H9 (cell line): ENCODE measurements around the gene SLC44A1. TPM values are rescaled to one million over a fixed set of nuclear protein-coding genes. Genes with fewer than 3 reads are reported as not detected.

Experiments used
- DNase-seq: peaks from one replicate; pipeline ENCODE4 v3.0.0-alpha.2; 2017
- H2AFZ ChIP-seq: one replicate; pipeline ENCODE4 v1.6.1; 2013; ENCODE audit warnings: mild to moderate bottlenecking, low read length, control low read depth, moderate library complexity
- H2AK5ac ChIP-seq: 2 replicates; pipeline ENCODE4 v1.6.1; 2013; ENCODE audit warnings: low read length, control low read depth, mixed read lengths; ENCODE audit not compliant: insufficient read length
- H2BK120ac ChIP-seq: one replicate; pipeline ENCODE4 v1.6.1; 2013; ENCODE audit warnings: low read depth, mild to moderate bottlenecking, low read length, control low read depth, inconsistent platforms; ENCODE audit not compliant: poor library complexity, severe bottlenecking
- H2BK12ac ChIP-seq: 2 replicates; pipeline ENCODE4 v1.6.1; 2013; ENCODE audit warnings: low read length, control low read depth, mixed read lengths, low read depth; ENCODE audit not compliant: insufficient read length
- H2BK15ac ChIP-seq: 2 replicates; pipeline ENCODE4 v1.6.1; 2013; ENCODE audit warnings: low read depth, low read length, control low read depth
- H2BK20ac ChIP-seq: one replicate; pipeline ENCODE4 v1.6.1; 2013; ENCODE audit warnings: low read depth, mild to moderate bottlenecking, low read length, control low read depth, inconsistent platforms; ENCODE audit not compliant: poor library complexity, severe bottlenecking
- H2BK5ac ChIP-seq: 2 replicates; pipeline ENCODE4 v1.6.1; 2013; ENCODE audit warnings: low read length, control low read depth, mixed read lengths; ENCODE audit not compliant: insufficient read length
- H3K14ac ChIP-seq: 2 replicates; pipeline ENCODE4 v1.6.1; 2013; ENCODE audit warnings: low read length, control low read depth; ENCODE audit not compliant: insufficient read depth
- H3K18ac ChIP-seq: 2 replicates; pipeline ENCODE4 v1.6.1; 2013; ENCODE audit warnings: low read depth, mild to moderate bottlenecking, mixed read lengths, low read length, control low read depth; ENCODE audit not compliant: insufficient read length
- H3K23ac ChIP-seq: 2 replicates; pipeline ENCODE4 v1.6.1; 2013; ENCODE audit warnings: low read length, control low read depth, mixed read lengths, low read depth; ENCODE audit not compliant: insufficient read length
- H3K23me2 ChIP-seq: 2 replicates; pipeline ENCODE4 v1.6.1; 2013; ENCODE audit warnings: low read depth, mild to moderate bottlenecking, mixed read lengths, low read length, control low read depth; ENCODE audit not compliant: insufficient read length, poor library complexity, severe bottlenecking
- H3K27ac ChIP-seq: 2 replicates; pipeline ENCODE4 v1.5.1; 2013; ENCODE audit warnings: low read length, control low read depth, mixed read lengths, low read depth; ENCODE audit not compliant: insufficient read length
- H3K27me3 ChIP-seq: 2 replicates; pipeline ENCODE4 v1.6.1; 2013; ENCODE audit warnings: low read length, control low read depth, inconsistent platforms; ENCODE audit not compliant: insufficient read depth
- H3K4ac ChIP-seq: 2 replicates; pipeline ENCODE4 v1.6.1; 2013; ENCODE audit warnings: low read depth, mild to moderate bottlenecking, control low read depth, inconsistent platforms, low read length, moderate library complexity
- H3K4me1 ChIP-seq: 2 replicates; pipeline ENCODE4 v1.6.1; 2013; ENCODE audit warnings: low read length, control low read depth, inconsistent platforms; ENCODE audit not compliant: insufficient read depth
- H3K4me2 ChIP-seq: 2 replicates; pipeline ENCODE4 v1.6.1; 2013; ENCODE audit warnings: low read length, control low read depth, mixed read lengths; ENCODE audit not compliant: insufficient read length, insufficient read depth
- H3K56ac ChIP-seq: 2 replicates; pipeline ENCODE4 v1.6.1; 2013; ENCODE audit warnings: low read depth, mild to moderate bottlenecking, mixed read lengths, low read length, control low read depth; ENCODE audit not compliant: insufficient read length
- H3K79me1 ChIP-seq: 2 replicates; pipeline ENCODE4 v1.6.1; 2013; ENCODE audit warnings: low read depth, mild to moderate bottlenecking, moderate library complexity, low read length, control low read depth, inconsistent platforms; ENCODE audit not compliant: insufficient read depth, poor library complexity, severe bottlenecking
- H3K79me2 ChIP-seq: 2 replicates; pipeline ENCODE4 v1.6.1; 2013; ENCODE audit warnings: low read length, control low read depth, inconsistent platforms; ENCODE audit not compliant: insufficient read depth
- H3K9ac ChIP-seq: 2 replicates; pipeline ENCODE4 v1.6.1; 2013; ENCODE audit warnings: low read length, control low read depth, mixed read lengths; ENCODE audit not compliant: insufficient read length; ENCODE audit errors: extremely low read depth
- H3K9me3 ChIP-seq: one replicate; pipeline ENCODE4 v1.6.1; 2013; ENCODE audit warnings: low read depth, low read length, inconsistent platforms; ENCODE audit not compliant: control insufficient read depth
- H3T11ph ChIP-seq: one replicate; pipeline ENCODE4 v1.6.1; 2013; ENCODE audit warnings: mild to moderate bottlenecking, low read length, control low read depth, inconsistent platforms
- H4K20me1 ChIP-seq: one replicate; pipeline ENCODE4 v1.6.1; 2013; ENCODE audit not compliant: control insufficient read depth, insufficient read length, insufficient read depth
- H4K5ac ChIP-seq: 2 replicates; pipeline ENCODE4 v1.6.1; 2013; ENCODE audit warnings: low read depth, mild to moderate bottlenecking, mixed read lengths, low read length, control low read depth; ENCODE audit not compliant: insufficient read length
- H4K8ac ChIP-seq: replicated peaks from 2 replicates; pipeline ENCODE4 v1.6.1; 2013; ENCODE audit warnings: low read length, control low read depth, mixed read lengths, low read depth; ENCODE audit not compliant: insufficient read length
- H4K91ac ChIP-seq: 2 replicates; pipeline ENCODE4 v1.6.1; 2013; ENCODE audit warnings: low read depth, mild to moderate bottlenecking, moderate library complexity, mixed read lengths, low read length, control low read depth; ENCODE audit not compliant: insufficient read length
- H3K27ac Mint-ChIP-seq, 3 experiments: 2 replicates in 2 of 3; 3 replicates in 1 of 3; pipeline ENCODE4 v1.8.0; 2020 to 2021; ENCODE audit warnings: mixed read lengths in 3 of 3, mild to moderate bottlenecking in 1 of 3, moderate library complexity in 1 of 3
- H3K27me3 Mint-ChIP-seq: 2 replicates; pipeline ENCODE4 v1.8.0; 2021; ENCODE audit warnings: low read depth, mild to moderate bottlenecking, moderate library complexity, mixed read lengths
- H3K36me3 Mint-ChIP-seq, 3 experiments: 2 replicates in 2 of 3; 3 replicates in 1 of 3; pipeline ENCODE4 v1.8.0; 2020 to 2021; ENCODE audit warnings: low read depth in 3 of 3, mixed read lengths in 3 of 3; ENCODE audit not compliant: insufficient read depth in 1 of 3
- H3K4me1 Mint-ChIP-seq, 2 experiments: 2 replicates each; pipeline ENCODE4 v1.8.0; 2020; ENCODE audit warnings: mixed read lengths in 2 of 2
- H3K4me3 Mint-ChIP-seq, 2 experiments: 2 replicates in 1 of 2; 3 replicates in 1 of 2; pipeline ENCODE4 v1.8.0; 2020 to 2021; ENCODE audit warnings: mild to moderate bottlenecking in 2 of 2, mixed read lengths in 2 of 2, moderate library complexity in 1 of 2
- H3K9me3 Mint-ChIP-seq, 2 experiments: 2 replicates in 1 of 2; 3 replicates in 1 of 2; pipeline ENCODE4 v1.8.0; 2020; ENCODE audit warnings: mild to moderate bottlenecking in 2 of 2, mixed read lengths in 2 of 2, moderate library complexity in 1 of 2
- WGBS: extraction: QIAGEN DNeasy Blood & Tissue Kit; methylation state at CpG from one replicate; pipeline ENCODE4 v1.1.7; 2013; ENCODE audit warnings: missing lambda C conversion rate, low lambda C conversion rate, mixed read lengths; ENCODE audit not compliant: insufficient read length; ENCODE audit errors: extremely low coverage; 5-methylcytosine and 5-hydroxymethylcytosine counted together
- total RNA-seq: library from RNA; stranded (reverse); gene quantifications from 2 replicates; pipeline ENCODE4 v1.2.1, GENCODE V29; 2021
- TF ChIP-seq, protein P1 (sequence below): fragments of 200-600 bp; sonication (generic); conservative IDR thresholded peaks from 3 replicates; pipeline ENCODE4 v1.8.0; 2021; ENCODE audit warnings: antibody characterized with exemption, mild to moderate bottlenecking

SLC44A1 gene
- total RNA-seq, 1 experiment from 2014 or later: 60.7 TPM

DNA sequence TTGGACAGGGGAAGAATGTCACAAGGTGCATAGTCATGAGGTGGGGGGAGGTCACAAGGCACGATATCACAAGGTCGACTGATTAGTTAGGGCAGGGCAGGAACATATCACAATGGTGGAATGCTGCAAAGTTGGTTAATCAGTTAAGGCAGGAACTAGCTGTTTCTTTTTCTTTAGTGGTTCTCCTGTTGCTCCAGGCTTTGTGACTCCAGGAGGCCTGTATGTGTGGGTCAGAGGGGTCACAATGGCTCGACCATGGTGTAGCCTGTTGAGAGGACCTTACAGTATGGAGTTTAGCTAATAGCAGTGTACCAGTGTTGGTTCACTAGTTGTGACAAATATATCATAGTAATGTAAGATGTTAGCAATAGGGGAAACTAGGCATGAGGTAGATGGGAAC is 191.0 kb downstream of the SLC44A1 start:
- TF ChIP-seq, protein P1, sequence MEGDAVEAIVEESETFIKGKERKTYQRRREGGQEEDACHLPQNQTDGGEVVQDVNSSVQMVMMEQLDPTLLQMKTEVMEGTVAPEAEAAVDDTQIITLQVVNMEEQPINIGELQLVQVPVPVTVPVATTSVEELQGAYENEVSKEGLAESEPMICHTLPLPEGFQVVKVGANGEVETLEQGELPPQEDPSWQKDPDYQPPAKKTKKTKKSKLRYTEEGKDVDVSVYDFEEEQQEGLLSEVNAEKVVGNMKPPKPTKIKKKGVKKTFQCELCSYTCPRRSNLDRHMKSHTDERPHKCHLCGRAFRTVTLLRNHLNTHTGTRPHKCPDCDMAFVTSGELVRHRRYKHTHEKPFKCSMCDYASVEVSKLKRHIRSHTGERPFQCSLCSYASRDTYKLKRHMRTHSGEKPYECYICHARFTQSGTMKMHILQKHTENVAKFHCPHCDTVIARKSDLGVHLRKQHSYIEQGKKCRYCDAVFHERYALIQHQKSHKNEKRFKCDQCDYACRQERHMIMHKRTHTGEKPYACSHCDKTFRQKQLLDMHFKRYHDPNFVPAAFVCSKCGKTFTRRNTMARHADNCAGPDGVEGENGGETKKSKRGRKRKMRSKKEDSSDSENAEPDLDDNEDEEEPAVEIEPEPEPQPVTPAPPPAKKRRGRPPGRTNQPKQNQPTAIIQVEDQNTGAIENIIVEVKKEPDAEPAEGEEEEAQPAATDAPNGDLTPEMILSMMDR: no peak
- peaks cover 0 to 9% (median 3%) of the 10 kb centered on the region in 3 experiments; a peak in 2 of 7 replicates for H3K36me3 Mint-ChIP-seq

More for the DNA sequence above, 191.0 kb downstream of the SLC44A1 start:
- H3K4me3 Mint-ChIP-seq: no peak overlapping the region
- H2BK15ac ChIP-seq: no peak overlapping the region
- H3K9me3 ChIP-seq: no peaks in the 10 kb centered on the region
- no peak overlapping the region for H4K8ac ChIP-seq
- H2BK12ac ChIP-seq: no peak overlapping the region
- WGBS: no CpG with 5 or more reads among the region's 3 CpGs
- H3K23me2 ChIP-seq: no peaks in the 10 kb centered on the region
- no peaks in the 10 kb centered on the region for H4K20me1 ChIP-seq
- H3K27me3 Mint-ChIP-seq: no peaks in the 10 kb centered on the region
- no peak overlapping the region for H2BK20ac ChIP-seq
- peaks cover 8% of the 10 kb centered on the region in 2 experiments for H3K4me1 Mint-ChIP-seq
- H3K79me1 ChIP-seq: no peaks in the 10 kb centered on the region
- no peak overlapping the region for H3T11ph ChIP-seq
- H3K4ac ChIP-seq: no peak overlapping the region
- no peak overlapping the region for H3K27ac ChIP-seq
- H2AFZ ChIP-seq: no peak overlapping the region
- peaks cover 0 to 5% of the 10 kb centered on the region in 2 experiments; a peak in 3 of 5 replicates for H3K9me3 Mint-ChIP-seq
- H4K5ac ChIP-seq: no peak overlapping the region
- no peak overlapping the region for H2BK120ac ChIP-seq
- H3K27ac Mint-ChIP-seq: no peak overlapping the region
- DNase-seq: no peak
- no peak overlapping the region for H3K23ac ChIP-seq
- H3K79me2 ChIP-seq: no peaks in the 10 kb centered on the region
- H3K18ac ChIP-seq: no peak overlapping the region
- H3K14ac ChIP-seq: no peak overlapping the region
- H3K56ac ChIP-seq: no peak overlapping the region
- H2BK5ac ChIP-seq: no peak overlapping the region
- H3K4me1 ChIP-seq: no peaks in the 10 kb centered on the region
- H3K9ac ChIP-seq: no peak overlapping the region
- no peaks in the 10 kb centered on the region for H3K27me3 ChIP-seq
- H2AK5ac ChIP-seq: no peak overlapping the region
- no peak overlapping the region for H3K4me2 ChIP-seq
- H4K91ac ChIP-seq: no peak overlapping the region
